ENCODE measurements around the gene GLI1. TPM values are rescaled to one million over a fixed set of nuclear protein-coding genes. Genes with fewer than 3 reads are reported as not detected.
"Not testable (repeated sequence)": the region's sequence is repeated elsewhere in the genome, so short reads cannot be mapped to it uniquely, and the experiment has no call there.

Gene GLI1
- total RNA-seq, 1 donor from 2014 or later: 6.8 TPM

GRCh38 chr12:57515408-57515933 is 55.9 kb downstream of the GLI1 start:
- Mint-ChIP-seq H3K4me1 (ENCODE audit: low read depth) (peaks cover 36% of the 10 kb centered on the region), H3K27me3 (ENCODE audit: low read depth) (no peaks in the 10 kb centered on the region), H3K4me3 (ENCODE audit: unreplicated experiment) (no peak overlapping the region), H3K9me3 (ENCODE audit: low read depth) (no peaks in the 10 kb centered on the region), H3K27ac (ENCODE audit: unreplicated experiment) (peak overlapping the region; percentile 74), H3K36me3 (ENCODE audit: low read depth) (peaks cover 62% of the 10 kb centered on the region)
- TF ChIP-seq CTCF (IDR thresholded peaks at IDR 0.05): no peak
- no peak for DNase-seq (ENCODE audit: low spot score)

- TF ChIP-seq CTCF (IDR thresholded peaks at IDR 0.05): no peak
- Mint-ChIP-seq H3K27me3 (ENCODE audit: low read depth) (no peaks in the 10 kb centered on the region), H3K36me3 (ENCODE audit: low read depth) (peaks cover 62% of the 10 kb centered on the region), H3K4me1 (ENCODE audit: low read depth) (peaks cover 39% of the 10 kb centered on the region), H3K27ac (ENCODE audit: unreplicated experiment) (peak overlapping the region; percentile 47), H3K9me3 (ENCODE audit: low read depth) (no peaks in the 10 kb centered on the region), H3K4me3 (ENCODE audit: unreplicated experiment) (no peak overlapping the region)
- no peak for DNase-seq (ENCODE audit: low spot score)
Measured at GRCh38 chr12:57515934-57516541, 56.5 kb downstream of the GLI1 start.

- peaks cover 45% of the 10 kb centered on the region for H3K4me1 Mint-ChIP-seq (ENCODE audit: low read depth)
- no peak for DNase-seq (ENCODE audit: low spot score)
- H3K27me3 Mint-ChIP-seq (ENCODE audit: low read depth): no peaks in the 10 kb centered on the region
- no peak for TF ChIP-seq CTCF (IDR thresholded peaks at IDR 0.05)
- peak overlapping the region; percentile 100 for H3K27ac Mint-ChIP-seq (ENCODE audit: unreplicated experiment)
- H3K9me3 Mint-ChIP-seq (ENCODE audit: low read depth): no peaks in the 10 kb centered on the region
- H3K36me3 Mint-ChIP-seq (ENCODE audit: low read depth): peaks cover 62% of the 10 kb centered on the region
- H3K4me3 Mint-ChIP-seq (ENCODE audit: unreplicated experiment): peak overlapping the region; percentile 95
Measured at GRCh38 chr12:57516617-57517153, 57.1 kb downstream of the GLI1 start.

GRCh38 chr12:57517187-57517586 is 57.6 kb downstream of the GLI1 start:
- Mint-ChIP-seq H3K27me3 (ENCODE audit: low read depth) (no peaks in the 10 kb centered on the region), H3K9me3 (ENCODE audit: low read depth) (no peaks in the 10 kb centered on the region), H3K36me3 (ENCODE audit: low read depth) (peaks cover 58% of the 10 kb centered on the region), H3K4me1 (ENCODE audit: low read depth) (peaks cover 50% of the 10 kb centered on the region), H3K4me3 (ENCODE audit: unreplicated experiment) (peak overlapping the region; percentile 95), H3K27ac (ENCODE audit: unreplicated experiment) (peak overlapping the region; percentile 100)
- TF ChIP-seq CTCF (IDR thresholded peaks at IDR 0.05): no peak
- no peak for DNase-seq (ENCODE audit: low spot score)

- H3K27me3 Mint-ChIP-seq (ENCODE audit: low read depth); H3K9me3 Mint-ChIP-seq (ENCODE audit: low read depth); DNase-seq (ENCODE audit: low spot score): not testable (repeated sequence)
- Mint-ChIP-seq H3K27ac (ENCODE audit: unreplicated experiment) (peak overlapping the region; percentile 100), H3K4me3 (ENCODE audit: unreplicated experiment) (peak overlapping the region; percentile 95), H3K4me1 (ENCODE audit: low read depth) (peaks cover 52% of the 10 kb centered on the region), H3K36me3 (ENCODE audit: low read depth) (peaks cover 52% of the 10 kb centered on the region)
Measured at GRCh38 chr12:57517718-57518117, 58.1 kb downstream of the GLI1 start.
